ENCODE data around the gene SIGLEC10. TPM values are rescaled to one million over a fixed set of nuclear protein-coding genes. Genes with fewer than 3 reads are reported as not detected.

The SIGLEC10 gene
- polyA plus RNA-seq, 1 donor (not counting 4 experiments of a cell fraction or from before 2014, with no cell fraction given) = not detected

GRCh38 chr19:51367565-51368365, 49.7 kb downstream of the SIGLEC10 start:
- Histone ChIP-seq H2AFZ (ENCODE audit: control insufficient read depth, low read length) (peak overlapping the region; percentile 94), H3K27me3 (ENCODE audit: control insufficient read depth, extremely low read depth, insufficient read depth, low read length) (no peaks in the 10 kb centered on the region), H3K4me1 (ENCODE audit: control insufficient read depth, extremely low read depth, insufficient read depth, low read length) (peaks cover 20% of the 10 kb centered on the region), H3K4me2 (ENCODE audit: control insufficient read depth, extremely low read depth, insufficient read depth, low read depth, low read length) (peak overlapping the region; percentile 98), H4K20me1 (ENCODE audit: control insufficient read depth, extremely low read depth, insufficient read depth, low read length) (peaks cover 4% of the 10 kb centered on the region), H3K36me3 (ENCODE audit: control insufficient read depth in 2 of 2, extremely low read depth in 1 of 2, insufficient read depth in 2 of 2, low read length in 2 of 2) (no peaks in the 10 kb centered on the region), H3K9me1 (ENCODE audit: control insufficient read depth, extremely low read depth, insufficient read depth, low read length) (no peaks in the 10 kb centered on the region), H3K9ac (ENCODE audit: control insufficient read depth, extremely low read depth, insufficient read depth, low read length) (peak overlapping the region; percentile 85), H3K4me3 (ENCODE audit: control insufficient read depth in 2 of 3, extremely low read depth in 1 of 3, insufficient read depth in 2 of 3, low read depth in 1 of 3, low read length in 3 of 3) (peak overlapping the region; percentile 54 to 90 (median 88)), H3K79me2 (ENCODE audit: control insufficient read depth, insufficient read depth, low read length) (peaks cover 14% of the 10 kb centered on the region), H3K9me3 (ENCODE audit: control insufficient read depth, low read depth, low read length) (no peaks in the 10 kb centered on the region), H3K27ac (ENCODE audit: control insufficient read depth, insufficient read depth, low read length) (peak overlapping the region; percentile 89)
- peak; percentile 93 for DNase-seq (ENCODE audit: low read depth, low spot score)
- no peak for TF ChIP-seq EZH2 (IDR thresholded peaks at IDR 0.05; ENCODE audit: low read length)
- no peak for TF ChIP-seq CTCF (optimal IDR thresholded peaks at IDR 0.05 in 1 of 3, IDR thresholded peaks at IDR 0.05 in 1 of 3, conservative IDR thresholded peaks at IDR 0.05 in 1 of 3; ENCODE audit: extremely low read depth in 1 of 3, insufficient read depth in 2 of 3, low read length in 3 of 3)
- dilution Hi-C loops (cut with MboI; ENCODE audit: extremely low pct_ligation_motif_present, low sequenced_read_pairs) = no loop called here
- FAIRE-seq = peak; percentile 60

- dilution Hi-C loops (cut with MboI; ENCODE audit: extremely low pct_ligation_motif_present, low sequenced_read_pairs) = no loop called here
- DNase-seq (ENCODE audit: low read depth, low spot score) (no peak), FAIRE-seq (no peak)
- H3K27ac ChIP-seq (ENCODE audit: control insufficient read depth, insufficient read depth, low read length) = peak overlapping the region; percentile 89
- H2AFZ ChIP-seq (ENCODE audit: control insufficient read depth, low read length) = peak overlapping the region; percentile 89
- no peaks in the 10 kb centered on the region for H3K27me3 ChIP-seq (ENCODE audit: control insufficient read depth, extremely low read depth, insufficient read depth, low read length)
- H3K4me3 ChIP-seq (ENCODE audit: control insufficient read depth in 2 of 3, extremely low read depth in 1 of 3, insufficient read depth in 2 of 3, low read depth in 1 of 3, low read length in 3 of 3) = peak overlapping the region; percentile 54 to 90 (median 88)
- peaks cover 4% of the 10 kb centered on the region for H4K20me1 ChIP-seq (ENCODE audit: control insufficient read depth, extremely low read depth, insufficient read depth, low read length)
- H3K4me1 ChIP-seq (ENCODE audit: control insufficient read depth, extremely low read depth, insufficient read depth, low read length) = peaks cover 21% of the 10 kb centered on the region
- no peaks in the 10 kb centered on the region for H3K36me3 ChIP-seq (ENCODE audit: control insufficient read depth in 2 of 2, extremely low read depth in 1 of 2, insufficient read depth in 2 of 2, low read length in 2 of 2)
- peaks cover 16% of the 10 kb centered on the region for H3K79me2 ChIP-seq (ENCODE audit: control insufficient read depth, insufficient read depth, low read length)
- no peaks in the 10 kb centered on the region for H3K9me3 ChIP-seq (ENCODE audit: control insufficient read depth, low read depth, low read length)
- no peaks in the 10 kb centered on the region for H3K9me1 ChIP-seq (ENCODE audit: control insufficient read depth, extremely low read depth, insufficient read depth, low read length)
- TF ChIP-seq CTCF (optimal IDR thresholded peaks at IDR 0.05 in 1 of 3, IDR thresholded peaks at IDR 0.05 in 1 of 3, conservative IDR thresholded peaks at IDR 0.05 in 1 of 3; ENCODE audit: extremely low read depth in 1 of 3, insufficient read depth in 2 of 3, low read length in 3 of 3) = no peak
- no peak for TF ChIP-seq EZH2 (IDR thresholded peaks at IDR 0.05; ENCODE audit: low read length)
- H3K9ac ChIP-seq (ENCODE audit: control insufficient read depth, extremely low read depth, insufficient read depth, low read length) = peak overlapping the region; percentile 85
- H3K4me2 ChIP-seq (ENCODE audit: control insufficient read depth, extremely low read depth, insufficient read depth, low read depth, low read length) = peak overlapping the region; percentile 98
Observed at GRCh38 chr19:51367255-51367564, 50.2 kb downstream of the SIGLEC10 start.
